DND-41 (cell line): ENCODE results near the gene CAMKMT.

Experiments used
- ATAC-seq: fragments of 200-7000 bp; cut with Tn5 transposase; 3 replicates; pipeline ENCODE4 v1.9.1; 2021; ENCODE audit warnings: low read depth; ENCODE audit not compliant: insufficient read depth
- DNase-seq: peaks from one replicate; pipeline ENCODE4 v3.0.0-alpha.2; 2020
- H2AFZ ChIP-seq: 2 replicates; pipeline ENCODE4 v1.6.0; 2012; ENCODE audit warnings: low read depth, low read length
- H3K27ac ChIP-seq: 2 replicates; pipeline ENCODE4 v1.5.1; 2012; ENCODE audit warnings: low read length, inconsistent platforms
- H3K27me3 ChIP-seq: fragments of 200-600 bp; sonication (generic); 2 replicates; pipeline ENCODE4 v1.6.0; 2012; ENCODE audit warnings: low read length, mild to moderate bottlenecking, inconsistent platforms; ENCODE audit not compliant: insufficient read depth, poor library complexity
- H3K36me3 ChIP-seq: 2 replicates; pipeline ENCODE4 v1.5.1; 2012; ENCODE audit warnings: low read length, inconsistent platforms; ENCODE audit not compliant: insufficient read depth
- H3K4me1 ChIP-seq: 2 replicates; pipeline ENCODE4 v1.5.1; 2012; ENCODE audit warnings: mild to moderate bottlenecking, low read length; ENCODE audit not compliant: insufficient read depth
- H3K4me2 ChIP-seq: 2 replicates; pipeline ENCODE4 v1.6.0; 2012; ENCODE audit warnings: mild to moderate bottlenecking, moderate library complexity, low read length, inconsistent platforms; ENCODE audit not compliant: insufficient read depth
- H3K4me3 ChIP-seq, 2 experiments: fragments of 200-600 bp in 1 of 2; shearing (Covaris generic) in 1 of 2; 2 replicates each; pipeline ENCODE4 v1.5.1; 2012 to 2016; ENCODE audit warnings: inconsistent platforms in 2 of 2, low read length in 2 of 2, mild to moderate bottlenecking in 2 of 2, low read depth in 1 of 2, moderate library complexity in 1 of 2
- H3K79me2 ChIP-seq: 2 replicates; pipeline ENCODE4 v1.6.0; 2012; ENCODE audit warnings: low read length, inconsistent platforms; ENCODE audit not compliant: insufficient read depth
- H3K9ac ChIP-seq: 2 replicates; pipeline ENCODE4 v1.6.0; 2012; ENCODE audit warnings: low read depth, mild to moderate bottlenecking, inconsistent platforms, low read length, moderate library complexity
- H3K9me3 ChIP-seq: 2 replicates; pipeline ENCODE4 v1.5.1; 2012; ENCODE audit warnings: low read length, moderate library complexity, mild to moderate bottlenecking, inconsistent platforms; ENCODE audit not compliant: insufficient read depth, severe bottlenecking
- H4K20me1 ChIP-seq: 2 replicates; pipeline ENCODE4 v1.6.0; 2012; ENCODE audit warnings: low read length; ENCODE audit not compliant: insufficient read depth
- EZH2 ChIP-seq: IDR thresholded peaks from 3 replicates; pipeline ENCODE4 v1.6.1; 2012; ENCODE audit warnings: borderline replicate concordance, low read depth, mild to moderate bottlenecking, moderate library complexity, low read length, inconsistent platforms; ENCODE audit not compliant: severe bottlenecking
- TF ChIP-seq, protein P1 (sequence below): IDR thresholded peaks from 2 replicates; pipeline ENCODE4 v1.5.1; 2012; ENCODE audit warnings: borderline replicate concordance, low read length, moderate library complexity, mild to moderate bottlenecking; ENCODE audit not compliant: poor library complexity, severe bottlenecking; ENCODE audit errors: extremely low read depth

The CAMKMT gene

DNA sequence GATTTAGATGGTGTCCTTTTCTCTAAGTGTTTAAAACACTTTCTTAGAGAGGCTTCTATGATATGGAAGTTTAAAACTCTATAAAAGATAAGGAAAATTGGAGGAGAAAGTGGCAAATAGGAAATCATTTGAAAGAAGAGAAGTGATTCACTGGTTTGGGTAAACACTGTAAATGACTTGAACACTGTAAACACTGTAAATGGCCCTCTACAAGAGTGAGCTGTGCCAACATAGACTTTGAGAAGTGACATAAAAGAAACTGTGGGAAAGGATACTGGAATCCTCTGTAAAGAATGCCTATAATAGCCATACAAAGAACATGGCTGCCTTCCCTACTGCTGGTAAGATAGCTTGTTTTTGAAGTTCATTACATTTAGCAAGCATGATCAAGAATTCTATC is 368.8 kb downstream of the CAMKMT start:
- Histone ChIP-seq H3K4me3 (no peak overlapping the region), H4K20me1 (no peaks in the 10 kb centered on the region), H3K36me3 (no peaks in the 10 kb centered on the region), H3K9ac (no peak overlapping the region), H3K27me3 (no peaks in the 10 kb centered on the region), H3K4me2 (no peak overlapping the region), H3K79me2 (no peaks in the 10 kb centered on the region), H3K9me3 (peaks cover under 1% of the 10 kb centered on the region), H3K27ac (no peak overlapping the region), H3K4me1 (no peaks in the 10 kb centered on the region), H2AFZ (no peak overlapping the region)
- TF ChIP-seq EZH2, result no peak
- TF ChIP-seq, protein P1, sequence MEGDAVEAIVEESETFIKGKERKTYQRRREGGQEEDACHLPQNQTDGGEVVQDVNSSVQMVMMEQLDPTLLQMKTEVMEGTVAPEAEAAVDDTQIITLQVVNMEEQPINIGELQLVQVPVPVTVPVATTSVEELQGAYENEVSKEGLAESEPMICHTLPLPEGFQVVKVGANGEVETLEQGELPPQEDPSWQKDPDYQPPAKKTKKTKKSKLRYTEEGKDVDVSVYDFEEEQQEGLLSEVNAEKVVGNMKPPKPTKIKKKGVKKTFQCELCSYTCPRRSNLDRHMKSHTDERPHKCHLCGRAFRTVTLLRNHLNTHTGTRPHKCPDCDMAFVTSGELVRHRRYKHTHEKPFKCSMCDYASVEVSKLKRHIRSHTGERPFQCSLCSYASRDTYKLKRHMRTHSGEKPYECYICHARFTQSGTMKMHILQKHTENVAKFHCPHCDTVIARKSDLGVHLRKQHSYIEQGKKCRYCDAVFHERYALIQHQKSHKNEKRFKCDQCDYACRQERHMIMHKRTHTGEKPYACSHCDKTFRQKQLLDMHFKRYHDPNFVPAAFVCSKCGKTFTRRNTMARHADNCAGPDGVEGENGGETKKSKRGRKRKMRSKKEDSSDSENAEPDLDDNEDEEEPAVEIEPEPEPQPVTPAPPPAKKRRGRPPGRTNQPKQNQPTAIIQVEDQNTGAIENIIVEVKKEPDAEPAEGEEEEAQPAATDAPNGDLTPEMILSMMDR, result no peak
- DNase-seq (no peak), ATAC-seq (no peak)

DNA sequence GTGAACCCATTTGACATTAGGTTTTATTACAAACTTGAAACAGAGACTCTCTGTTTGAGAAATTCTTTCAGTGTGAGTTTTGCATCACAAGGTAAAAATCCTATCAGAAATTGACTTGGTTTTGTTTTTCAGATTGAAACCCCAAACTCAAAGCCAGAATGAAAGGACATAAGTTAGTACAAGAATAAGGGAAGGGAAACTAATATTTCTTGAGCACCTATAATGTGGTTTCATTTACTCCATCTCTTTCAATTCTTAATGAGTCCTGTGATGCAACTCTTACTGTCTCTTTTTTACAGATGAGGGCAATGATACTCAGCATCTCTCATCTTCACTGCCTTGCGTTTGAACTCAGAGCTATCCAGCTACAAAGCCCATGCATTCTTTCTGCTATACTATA is 369.8 kb downstream of the CAMKMT start:
- Histone ChIP-seq H3K9me3 (peaks cover 10% of the 10 kb centered on the region), H4K20me1 (no peaks in the 10 kb centered on the region), H3K4me1 (no peaks in the 10 kb centered on the region), H3K9ac (no peak overlapping the region), H3K27ac (no peak overlapping the region), H3K27me3 (no peaks in the 10 kb centered on the region), H2AFZ (no peak overlapping the region), H3K4me3 (no peak overlapping the region), H3K79me2 (no peaks in the 10 kb centered on the region), H3K4me2 (no peak overlapping the region), H3K36me3 (no peaks in the 10 kb centered on the region)
- ATAC-seq (no peak), DNase-seq (no peak)
- TF ChIP-seq, protein P1, result no peak
- no peak for TF ChIP-seq EZH2

DNA sequence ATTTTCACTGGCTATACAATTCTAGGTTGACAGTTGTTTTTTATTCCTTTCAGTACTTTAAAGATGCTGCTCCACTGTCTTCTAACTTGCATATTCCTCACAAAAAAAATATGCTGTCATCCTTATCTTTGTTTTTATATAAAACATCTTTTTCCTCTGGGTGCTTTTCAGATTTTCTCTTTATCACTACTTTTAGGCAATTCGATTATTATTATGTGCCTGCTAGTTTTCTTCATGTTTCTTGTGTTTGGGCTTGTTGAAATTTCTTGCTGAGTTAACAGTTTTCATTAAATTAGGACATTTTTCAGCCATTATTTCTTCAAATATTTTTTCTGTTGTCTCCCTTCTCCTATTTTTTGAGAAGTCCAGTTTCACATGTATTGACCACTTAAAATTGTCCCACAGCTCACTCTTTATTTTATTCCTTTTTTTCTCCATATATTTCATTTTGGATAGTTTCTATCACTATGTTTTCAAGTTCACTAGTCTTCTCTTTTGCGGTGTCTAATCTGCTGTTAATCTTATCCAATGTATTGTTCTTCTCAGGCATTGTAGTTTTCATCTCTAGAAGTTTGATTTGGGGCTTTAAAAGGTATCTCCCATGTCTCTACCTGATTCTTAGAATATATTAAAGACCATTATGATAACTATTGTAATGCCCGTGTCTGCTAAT is 374.7 kb downstream of the CAMKMT start:
- H3K9ac ChIP-seq, result no peak overlapping the region
- H3K9me3 ChIP-seq, result peaks cover 18% of the 10 kb centered on the region
- H3K4me3 ChIP-seq, result no peak overlapping the region
- ATAC-seq (no peak), DNase-seq (no peak)
- H3K27ac ChIP-seq, result no peak overlapping the region
- H3K4me1 ChIP-seq, result no peaks in the 10 kb centered on the region
- H4K20me1 ChIP-seq, result no peaks in the 10 kb centered on the region
- no peak overlapping the region for H2AFZ ChIP-seq
- H3K79me2 ChIP-seq, result no peaks in the 10 kb centered on the region
- H3K4me2 ChIP-seq, result no peak overlapping the region
- no peaks in the 10 kb centered on the region for H3K27me3 ChIP-seq
- H3K36me3 ChIP-seq, result no peaks in the 10 kb centered on the region
- TF ChIP-seq, protein P1, result no peak
